Gastrocnemius medialis (tissue), 4 donors: Measurements from ENCODE around the gene LHPP. TPM values are rescaled to one million over a fixed set of nuclear protein-coding genes. Genes with fewer than 3 reads are reported as not detected.

Experiments used
- ATAC-seq, 2 donors: fragments of 150-250 bp; one replicate each; pipeline ENCODE4 v1.9.1; 2016
- DNase-seq, 2 donors: peaks; one replicate each; pipeline ENCODE4 v3.0.0-alpha.2; 2019
- H3K27ac ChIP-seq, 4 donors: fragments of 200-600 bp; sonication (generic); 1 replicate in 1 of 4; 2 replicates in 3 of 4; pipeline ENCODE4 v1.5.1; 2016 to 2018; ENCODE audit warnings: mild to moderate bottlenecking in 2 of 4, moderate library complexity in 1 of 4
- H3K27me3 ChIP-seq, 3 donors: fragments of 200-600 bp; sonication (generic) in 2 of 3; 1 replicate in 1 of 3; 2 replicates in 2 of 3; pipeline versions ENCODE4 v1.5.1 to v1.6.0; 2016 to 2019; ENCODE audit warnings: mild to moderate bottlenecking in 1 of 3, moderate library complexity in 1 of 3
- H3K36me3 ChIP-seq, 2 donors: fragments of 200-600 bp; sonication (generic) in 1 of 2; one replicate each; pipeline ENCODE4 v1.5.1; 2017 to 2018
- H3K4me1 ChIP-seq, 2 donors: fragments of 200-600 bp; sonication (generic) in 1 of 2; one replicate each; pipeline ENCODE4 v1.5.1; 2016 to 2017; ENCODE audit warnings: mild to moderate bottlenecking in 2 of 2
- H3K4me3 ChIP-seq, 4 donors: fragments of 200-600 bp; sonication (generic) in 3 of 4; 1 replicate in 1 of 4; 2 replicates in 3 of 4; pipeline ENCODE4 v1.5.1; 2016 to 2019; ENCODE audit warnings: mild to moderate bottlenecking in 2 of 4
- H3K9me3 ChIP-seq, 3 donors: fragments of 200-600 bp; sonication (generic) in 2 of 3; 1 replicate in 1 of 3; 2 replicates in 2 of 3; pipeline ENCODE4 v1.5.1; 2016 to 2019
- POLR2A ChIP-seq, 2 donors: fragments of 450-650 bp; IDR thresholded peaks; one replicate each; pipeline ENCODE4 v1.6.1; 2017; ENCODE audit warnings: antibody characterized with exemption in 2 of 2, mild to moderate bottlenecking in 2 of 2, moderate library complexity in 2 of 2
- in situ Hi-C, 4 donors: fragments of 200-750 bp; cut with MboI; loops; one replicate each; pipeline versions ENCODE4 v1.15.0 to v1.8.0; 2017; ENCODE audit warnings: low sequenced_read_pairs in 4 of 4
- intact Hi-C: fragments of 100-400 bp; cut with DNase I; formaldehyde crosslinking; loops from one replicate; pipeline ENCODE4 v1.15.1; 2023; ENCODE audit warnings: low total_unique reads
- total RNA-seq, 4 donors: library from RNA; depleted of rRNA; stranded (reverse); fragments of >200 nt; gene quantifications; one replicate each; pipeline versions ENCODE4 v1.1.0 to v1.2.3, GENCODE V29; 2016
- TF ChIP-seq, protein P1 (sequence below), 5 experiments: fragments of 450-650 bp in 3 of 5; fragments of 200-600 bp in 2 of 5; sonication (generic) in 2 of 5; IDR thresholded peaks in 4 of 5; conservative IDR thresholded peaks in 1 of 5; 1 replicate in 4 of 5; 2 replicates in 1 of 5; pipeline ENCODE4 v1.5.1; 2016 to 2019; ENCODE audit warnings: antibody characterized with exemption in 5 of 5, mild to moderate bottlenecking in 3 of 5, moderate library complexity in 3 of 5

Gene LHPP
- total RNA-seq, 4 donors from 2014 or later, result 4.9 to 16.0 (median 12.2) TPM

DNA sequence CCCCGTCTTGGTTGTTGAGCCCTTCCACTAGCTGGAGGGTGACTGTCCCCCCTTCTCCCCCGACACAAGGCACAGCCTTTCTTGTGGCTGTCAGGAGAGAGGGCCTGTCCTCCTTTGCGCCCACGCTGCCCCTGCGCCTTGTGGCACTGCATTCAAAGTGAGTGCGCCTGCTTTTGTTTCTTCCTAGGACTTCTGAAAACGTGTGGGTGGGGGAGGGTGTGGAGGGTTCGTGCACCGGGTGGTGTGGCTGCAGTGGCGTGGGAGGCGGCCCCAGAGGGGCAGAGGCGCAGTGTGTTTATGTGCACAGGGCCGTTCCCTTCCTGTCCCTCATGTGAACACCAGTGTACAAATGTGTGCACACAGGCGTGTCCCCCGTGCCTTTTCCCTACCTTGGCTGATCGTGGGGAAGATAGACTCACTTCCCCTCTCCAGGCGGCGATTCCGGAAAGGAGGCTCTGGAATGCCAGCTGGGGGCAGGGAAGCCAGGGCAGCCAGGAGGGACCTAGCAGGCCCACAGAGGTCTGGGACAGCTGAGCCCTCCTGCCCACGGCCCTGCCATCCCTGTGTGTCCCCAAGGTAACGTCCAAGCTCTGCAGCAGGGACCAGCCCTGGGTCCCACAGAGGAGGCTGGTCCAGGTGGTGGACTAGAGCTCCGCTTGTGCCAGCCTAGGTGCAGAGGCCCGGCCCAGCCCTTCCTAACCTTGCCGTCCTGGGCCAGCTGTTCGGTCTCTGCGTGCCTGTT is 88.8 kb downstream of the LHPP start:
- DNase-seq (no peak), ATAC-seq (no peak)
- Histone ChIP-seq H3K27ac (no peak overlapping the region), H3K9me3 (no peaks in the 10 kb centered on the region), H3K4me1 (peaks cover 11 to 33% of the 10 kb centered on the region in 2 donors), H3K27me3 (no peaks in the 10 kb centered on the region), H3K36me3 (no peaks in the 10 kb centered on the region), H3K4me3 (no peak overlapping the region)
- intact Hi-C loops (no loop called here), in situ Hi-C loops (no loop called here)
- TF ChIP-seq, protein P1, sequence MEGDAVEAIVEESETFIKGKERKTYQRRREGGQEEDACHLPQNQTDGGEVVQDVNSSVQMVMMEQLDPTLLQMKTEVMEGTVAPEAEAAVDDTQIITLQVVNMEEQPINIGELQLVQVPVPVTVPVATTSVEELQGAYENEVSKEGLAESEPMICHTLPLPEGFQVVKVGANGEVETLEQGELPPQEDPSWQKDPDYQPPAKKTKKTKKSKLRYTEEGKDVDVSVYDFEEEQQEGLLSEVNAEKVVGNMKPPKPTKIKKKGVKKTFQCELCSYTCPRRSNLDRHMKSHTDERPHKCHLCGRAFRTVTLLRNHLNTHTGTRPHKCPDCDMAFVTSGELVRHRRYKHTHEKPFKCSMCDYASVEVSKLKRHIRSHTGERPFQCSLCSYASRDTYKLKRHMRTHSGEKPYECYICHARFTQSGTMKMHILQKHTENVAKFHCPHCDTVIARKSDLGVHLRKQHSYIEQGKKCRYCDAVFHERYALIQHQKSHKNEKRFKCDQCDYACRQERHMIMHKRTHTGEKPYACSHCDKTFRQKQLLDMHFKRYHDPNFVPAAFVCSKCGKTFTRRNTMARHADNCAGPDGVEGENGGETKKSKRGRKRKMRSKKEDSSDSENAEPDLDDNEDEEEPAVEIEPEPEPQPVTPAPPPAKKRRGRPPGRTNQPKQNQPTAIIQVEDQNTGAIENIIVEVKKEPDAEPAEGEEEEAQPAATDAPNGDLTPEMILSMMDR (IDR thresholded peaks at IDR 0.05 in 4 of 5, conservative IDR thresholded peaks at IDR 0.05 in 1 of 5), result no peak
- no peak for TF ChIP-seq POLR2A (IDR thresholded peaks at IDR 0.05)

DNA sequence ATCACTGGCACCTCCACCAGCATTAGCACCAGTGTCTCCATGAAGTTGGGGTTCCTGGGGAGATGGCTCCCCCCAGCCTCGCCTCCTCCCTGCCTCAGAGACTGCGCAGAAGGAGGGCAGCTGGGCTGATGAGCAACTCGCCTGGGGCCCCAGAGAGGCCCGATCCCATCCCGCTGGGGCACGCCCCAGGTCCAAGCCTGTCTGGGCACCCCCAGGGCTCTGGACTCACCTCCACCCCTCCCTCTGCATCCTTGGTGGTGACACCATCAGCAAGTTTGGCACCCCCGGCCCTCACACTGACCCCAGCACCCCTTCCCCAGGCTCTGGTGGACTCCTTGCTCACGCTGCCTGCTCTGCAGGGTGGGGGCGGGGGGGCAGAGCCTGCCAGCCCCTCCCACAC is 89.5 kb downstream of the LHPP start:
- no peak overlapping the region for H3K4me3 ChIP-seq
- in situ Hi-C loops, result no loop called here
- no peaks in the 10 kb centered on the region for H3K27me3 ChIP-seq
- peaks cover 11 to 32% of the 10 kb centered on the region in 2 donors for H3K4me1 ChIP-seq
- DNase-seq, result no peak
- H3K27ac ChIP-seq, result no peak overlapping the region
- no peaks in the 10 kb centered on the region for H3K36me3 ChIP-seq
- no peaks in the 10 kb centered on the region for H3K9me3 ChIP-seq
- TF ChIP-seq, protein P1 (IDR thresholded peaks at IDR 0.05 in 4 of 5, conservative IDR thresholded peaks at IDR 0.05 in 1 of 5), result no peak
- TF ChIP-seq POLR2A (IDR thresholded peaks at IDR 0.05), result no peak
- no peak for ATAC-seq
- intact Hi-C loops, result no loop called here

DNA sequence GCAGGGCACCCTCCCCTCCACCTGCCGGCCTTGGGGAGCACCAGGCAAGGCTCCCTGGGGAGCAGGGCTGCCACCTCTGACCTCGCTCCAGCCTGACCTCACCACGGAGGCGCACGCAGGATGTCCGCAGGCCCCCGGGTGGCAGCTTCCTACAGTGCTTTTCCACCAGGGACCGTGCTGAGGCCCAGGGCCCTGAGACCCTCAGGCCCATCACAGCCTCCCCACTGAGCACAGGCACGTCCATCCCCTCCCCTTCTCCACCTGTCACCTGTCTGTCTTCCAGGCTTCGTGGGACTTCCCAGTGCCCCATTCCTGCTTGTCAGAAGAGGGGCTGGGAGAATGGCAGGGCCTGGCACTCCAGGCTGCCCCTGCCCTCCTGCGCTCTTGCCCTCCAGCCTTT is 90.1 kb downstream of the LHPP start:
- no peak for ATAC-seq
- TF ChIP-seq, protein P1 (IDR thresholded peaks at IDR 0.05 in 4 of 5, conservative IDR thresholded peaks at IDR 0.05 in 1 of 5), result no peak
- TF ChIP-seq POLR2A (IDR thresholded peaks at IDR 0.05), result no peak
- DNase-seq, result no peak
- in situ Hi-C loops (no loop called here), intact Hi-C loops (no loop called here)
- H3K4me3 ChIP-seq, result no peak overlapping the region
- H3K27ac ChIP-seq, result no peak overlapping the region
- peaks cover 11 to 25% of the 10 kb centered on the region in 2 donors for H3K4me1 ChIP-seq
- H3K36me3 ChIP-seq, result no peaks in the 10 kb centered on the region
- H3K27me3 ChIP-seq, result no peaks in the 10 kb centered on the region
- H3K9me3 ChIP-seq, result no peaks in the 10 kb centered on the region

DNA sequence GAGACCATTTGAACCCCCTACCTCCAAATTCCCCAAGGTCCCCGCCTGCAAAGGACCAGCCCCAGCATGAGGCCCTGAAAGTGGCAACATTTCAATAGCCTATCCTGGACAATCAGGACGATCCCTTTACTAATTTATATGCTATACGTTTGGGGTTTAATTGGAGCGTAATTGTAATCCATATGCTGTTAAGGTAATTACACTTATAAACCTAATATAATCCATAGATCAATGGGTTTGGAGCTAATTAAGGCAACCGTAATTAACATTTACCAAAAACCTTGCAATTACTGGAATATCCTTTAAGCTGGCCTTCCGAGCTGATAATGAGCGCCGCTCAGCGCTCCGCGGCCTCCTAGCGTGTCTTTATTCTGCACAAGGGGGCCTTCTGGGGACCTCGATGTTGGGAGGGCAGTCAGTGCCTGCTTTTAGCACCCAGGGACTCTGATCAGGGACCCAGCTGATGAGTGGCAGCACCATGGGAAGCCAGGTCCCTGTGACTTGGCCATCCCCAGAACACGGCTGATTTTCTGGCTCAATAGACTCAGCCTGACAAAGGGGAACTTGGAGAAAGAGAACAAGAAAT is 91.2 kb downstream of the LHPP start:
- Histone ChIP-seq H3K4me3 (no peak overlapping the region), H3K9me3 (no peaks in the 10 kb centered on the region), H3K27ac (no peak overlapping the region), H3K36me3 (no peaks in the 10 kb centered on the region), H3K27me3 (no peaks in the 10 kb centered on the region), H3K4me1 (peaks cover 6 to 21% of the 10 kb centered on the region in 2 donors)
- TF ChIP-seq POLR2A (IDR thresholded peaks at IDR 0.05), result no peak
- TF ChIP-seq, protein P1 (IDR thresholded peaks at IDR 0.05 in 4 of 5, conservative IDR thresholded peaks at IDR 0.05 in 1 of 5), result no peak
- DNase-seq, result no peak
- ATAC-seq, result no peak
- in situ Hi-C loops, result no loop called here
- intact Hi-C loops, result no loop called here
